ENCODE results near the gene SDK1.

SDK1 gene

GRCh38 chr7:4132221-4132620, 831.2 kb downstream of the SDK1 start:
- DNase-seq (ENCODE audit: low read depth in 3 of 3), result no peak

GRCh38 chr7:4133491-4134044, 832.5 kb downstream of the SDK1 start:
- no peak for DNase-seq (ENCODE audit: low read depth in 3 of 3)

- no peak for DNase-seq (ENCODE audit: low read depth in 3 of 3)
Observed at GRCh38 chr7:4134204-4134603, 833.2 kb downstream of the SDK1 start.

GRCh38 chr7:4134631-4135030, 833.6 kb downstream of the SDK1 start:
- no peak for DNase-seq (ENCODE audit: low read depth in 3 of 3)

- DNase-seq (ENCODE audit: low read depth in 3 of 3), result no peak
Observed at GRCh38 chr7:4135301-4135700, 834.2 kb downstream of the SDK1 start.

GRCh38 chr7:4136036-4136435, 835.0 kb downstream of the SDK1 start:
- no peak for DNase-seq (ENCODE audit: low read depth in 3 of 3)

- no peak for DNase-seq (ENCODE audit: low read depth in 3 of 3)
Observed at GRCh38 chr7:4136501-4137110, 835.6 kb downstream of the SDK1 start.

- no peak for DNase-seq (ENCODE audit: low read depth in 3 of 3)
Observed at GRCh38 chr7:4137552-4137951, 836.5 kb downstream of the SDK1 start.

GRCh38 chr7:4138866-4139265, 837.8 kb downstream of the SDK1 start:
- DNase-seq (ENCODE audit: low read depth in 3 of 3), result no peak

- no peak for DNase-seq (ENCODE audit: low read depth in 3 of 3)
Observed at GRCh38 chr7:4139656-4140625, 838.9 kb downstream of the SDK1 start.

- no peak for DNase-seq (ENCODE audit: low read depth in 3 of 3)
Observed at GRCh38 chr7:4140933-4141332, 839.9 kb downstream of the SDK1 start.

GRCh38 chr7:4143006-4143405, 842.0 kb downstream of the SDK1 start:
- DNase-seq (ENCODE audit: low read depth in 3 of 3), result no peak

- no peak for DNase-seq (ENCODE audit: low read depth in 3 of 3)
Observed at GRCh38 chr7:4143511-4144171, 842.6 kb downstream of the SDK1 start.

GRCh38 chr7:4144172-4144701, 843.2 kb downstream of the SDK1 start:
- no peak for DNase-seq (ENCODE audit: low read depth in 3 of 3)

- DNase-seq (ENCODE audit: low read depth in 3 of 3), result no peak
Observed at GRCh38 chr7:4144811-4145510, 843.9 kb downstream of the SDK1 start.

- DNase-seq (ENCODE audit: low read depth in 3 of 3), result no peak
Observed at GRCh38 chr7:4145576-4145975, 844.5 kb downstream of the SDK1 start.

- DNase-seq (ENCODE audit: low read depth in 3 of 3), result no peak
Observed at GRCh38 chr7:4147926-4148620, 847.0 kb downstream of the SDK1 start.

GRCh38 chr7:4149236-4149635, 848.2 kb downstream of the SDK1 start:
- DNase-seq (ENCODE audit: low read depth in 3 of 3), result no peak

- DNase-seq (ENCODE audit: low read depth in 3 of 3), result no peak
Observed at GRCh38 chr7:4149645-4150044, 848.6 kb downstream of the SDK1 start.

GRCh38 chr7:4150731-4151130, 849.7 kb downstream of the SDK1 start:
- DNase-seq (ENCODE audit: low read depth in 3 of 3), result no peak

- DNase-seq (ENCODE audit: low read depth in 3 of 3), result no peak
Observed at GRCh38 chr7:4151524-4151923, 850.5 kb downstream of the SDK1 start.
